GM12874 (cell line): Measurements from ENCODE around the gene HPSE.

Source experiments
- CTCF ChIP-seq: IDR thresholded peaks from 2 replicates; pipeline ENCODE4 v1.5.1; 2011; ENCODE audit warnings: low read depth, mild to moderate bottlenecking, control low read depth, low read length, moderate library complexity; ENCODE audit not compliant: insufficient read depth

HPSE gene

DNA sequence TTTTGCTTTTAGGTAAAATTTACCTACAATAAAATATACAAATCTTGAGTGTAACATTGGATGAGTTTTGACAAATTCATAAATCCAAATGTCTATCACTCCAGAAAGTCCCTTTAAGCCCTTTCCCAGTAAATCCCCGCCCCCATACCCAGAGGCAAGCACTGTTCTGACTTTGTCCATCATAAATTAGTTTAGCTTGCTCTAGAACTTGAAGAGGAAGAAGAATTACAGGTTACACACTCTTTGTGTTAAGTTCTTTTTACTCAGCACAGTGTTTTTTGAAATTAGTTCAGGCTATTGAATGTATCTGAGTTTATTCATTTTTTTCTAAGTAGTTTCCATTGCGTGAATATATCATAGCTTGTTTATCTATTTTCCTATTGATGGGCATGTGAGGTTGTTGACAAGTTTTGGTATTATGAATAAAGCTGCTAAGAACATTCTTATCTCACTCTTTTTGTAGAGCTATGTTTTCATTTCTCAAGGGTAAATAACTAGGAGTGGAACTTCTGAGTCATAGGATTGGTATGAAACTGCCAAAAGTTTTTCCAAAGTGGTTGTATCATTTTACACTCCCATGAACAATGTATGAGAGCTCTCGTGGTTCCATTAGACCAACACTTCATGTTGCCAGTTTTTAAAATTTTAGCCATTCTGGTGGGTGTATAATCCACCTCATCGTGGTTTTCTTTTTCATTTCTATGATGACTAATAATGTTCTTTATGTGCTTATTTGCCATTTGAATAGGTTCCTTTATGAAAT lies 22.4 kb upstream of the HPSE start:
- no peak for TF ChIP-seq CTCF

- TF ChIP-seq CTCF, result no peak
These were observed 18.9 kb upstream of the HPSE start for GRCh38 chr4:83353516-83353915.

- TF ChIP-seq CTCF, result no peak
These were observed 13.4 kb upstream of the HPSE start for GRCh38 chr4:83348074-83348473.

DNA sequence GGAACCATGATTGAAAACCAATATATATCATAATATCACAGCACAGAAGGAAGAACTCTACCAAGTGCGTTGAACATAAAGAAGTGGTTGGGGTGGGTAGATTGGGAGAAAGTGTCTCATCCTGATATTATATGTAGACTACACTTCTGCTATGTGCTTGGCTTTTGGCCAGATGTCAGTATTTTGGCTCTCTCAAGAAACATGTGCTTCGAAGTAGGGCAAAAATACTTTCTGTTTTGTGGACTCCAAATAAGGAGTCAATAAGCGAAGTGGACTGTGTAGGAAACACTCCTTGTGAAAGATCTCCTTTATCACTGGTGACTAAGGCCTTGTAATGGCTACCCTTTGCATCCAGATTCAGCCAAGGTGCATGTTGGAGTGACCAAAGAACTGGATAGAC lies 7.8 kb upstream of the HPSE start:
- no peak for TF ChIP-seq CTCF

DNA sequence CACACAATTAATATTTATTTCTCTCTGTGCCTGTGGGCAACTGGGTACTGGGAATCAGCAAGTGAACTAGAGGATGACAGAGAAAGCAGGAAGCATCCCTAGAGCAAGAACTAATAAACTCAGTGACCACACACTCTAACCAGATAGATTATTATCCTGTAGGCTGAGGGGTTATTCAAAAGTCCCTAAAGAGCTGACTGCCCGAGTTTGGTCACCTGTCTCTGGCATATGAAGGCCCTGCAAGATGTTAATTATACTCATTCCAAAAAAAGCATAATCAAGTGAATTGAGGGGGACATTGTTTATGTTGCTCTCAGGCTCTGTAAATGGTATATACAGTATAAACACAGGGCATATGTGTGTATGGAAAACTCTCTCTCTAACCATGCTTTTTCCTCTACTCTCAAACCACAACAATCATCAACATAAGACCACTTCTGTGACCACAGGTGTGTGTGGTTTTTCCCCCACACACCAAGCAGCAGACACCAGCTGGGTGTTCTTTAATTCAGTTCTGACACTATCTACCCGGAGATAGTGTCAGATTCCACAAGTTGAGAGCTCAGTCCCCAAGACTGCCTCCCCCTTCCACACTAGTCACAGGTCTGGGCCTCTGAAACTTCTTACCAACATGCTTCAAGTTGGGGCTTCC lies 6.2 kb upstream of the HPSE start:
- no peak for TF ChIP-seq CTCF

- no peak for TF ChIP-seq CTCF
These were observed 4.9 kb upstream of the HPSE start for GRCh38 chr4:83339573-83339972.

- TF ChIP-seq CTCF, result no peak
These were observed 1.1 kb upstream of the HPSE start for GRCh38 chr4:83335701-83336100.
